Measurements from ENCODE around the gene SIAE.

The SIAE gene

GRCh38 chr11:124663861-124664260 is 9.7 kb downstream of the SIAE start:
- no peak for DNase-seq (ENCODE audit: low read depth)

DNA sequence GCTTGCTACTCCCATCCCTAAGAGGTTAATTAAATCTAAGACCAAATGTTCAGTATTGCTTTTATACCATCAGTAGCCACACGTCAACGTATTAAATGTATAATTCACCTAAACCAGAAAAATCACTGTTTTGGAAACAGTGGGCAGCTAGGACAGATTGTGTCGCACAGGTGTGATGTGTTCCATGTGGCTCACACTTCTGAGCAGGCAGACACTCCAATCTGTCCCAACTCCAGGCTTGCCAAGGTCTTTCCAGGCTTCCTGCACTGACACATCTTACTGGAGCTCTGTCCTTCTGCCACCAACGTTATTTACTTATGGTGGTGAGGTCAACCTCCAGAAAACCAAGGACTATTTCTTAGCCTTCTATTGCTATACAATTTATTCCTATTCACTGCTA is 11.4 kb downstream of the SIAE start:
- no peak for DNase-seq (ENCODE audit: low read depth)

DNA sequence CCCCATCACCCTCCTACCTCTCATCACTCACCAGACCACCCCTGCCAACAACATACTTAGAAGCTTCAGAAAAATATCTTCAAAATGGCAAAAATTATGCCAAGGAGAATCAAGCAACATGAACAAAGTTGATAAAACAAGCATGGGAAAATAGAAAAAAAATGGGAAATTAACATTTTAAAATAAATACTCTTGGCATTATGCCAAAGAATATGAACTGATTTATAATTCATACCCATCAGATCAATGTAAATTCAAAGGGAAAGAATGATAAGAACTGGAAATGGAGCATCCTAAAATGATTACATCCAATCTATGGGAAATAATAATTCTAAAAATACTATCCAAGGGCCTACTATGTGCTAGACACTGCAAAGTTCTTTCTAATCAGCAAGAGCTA is 12.0 kb downstream of the SIAE start:
- no peak for DNase-seq (ENCODE audit: low read depth)

GRCh38 chr11:124658986-124659385 is 14.6 kb downstream of the SIAE start:
- no peak for DNase-seq (ENCODE audit: low read depth)

GRCh38 chr11:124658501-124658900 is 15.0 kb downstream of the SIAE start:
- DNase-seq (ENCODE audit: low read depth), result no peak

DNA sequence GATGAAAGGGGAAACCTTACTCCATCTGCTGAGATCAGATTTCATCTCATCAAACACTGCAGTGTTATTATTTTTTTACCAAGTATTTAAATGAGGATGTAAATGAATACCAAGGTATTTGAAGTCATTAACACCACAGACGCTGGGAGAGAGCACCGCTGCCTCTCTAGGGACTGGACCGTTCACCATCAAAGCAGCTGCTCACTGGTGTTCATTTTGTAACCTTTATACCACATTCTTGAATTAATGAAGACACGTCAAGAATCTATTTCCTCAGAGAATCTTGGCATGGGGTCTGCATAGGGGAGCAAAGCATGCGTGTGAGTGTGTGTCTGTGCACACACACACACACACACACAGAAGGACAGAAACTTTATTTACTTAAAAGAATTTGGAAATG is 15.6 kb downstream of the SIAE start:
- DNase-seq (ENCODE audit: low read depth), result no peak

DNA sequence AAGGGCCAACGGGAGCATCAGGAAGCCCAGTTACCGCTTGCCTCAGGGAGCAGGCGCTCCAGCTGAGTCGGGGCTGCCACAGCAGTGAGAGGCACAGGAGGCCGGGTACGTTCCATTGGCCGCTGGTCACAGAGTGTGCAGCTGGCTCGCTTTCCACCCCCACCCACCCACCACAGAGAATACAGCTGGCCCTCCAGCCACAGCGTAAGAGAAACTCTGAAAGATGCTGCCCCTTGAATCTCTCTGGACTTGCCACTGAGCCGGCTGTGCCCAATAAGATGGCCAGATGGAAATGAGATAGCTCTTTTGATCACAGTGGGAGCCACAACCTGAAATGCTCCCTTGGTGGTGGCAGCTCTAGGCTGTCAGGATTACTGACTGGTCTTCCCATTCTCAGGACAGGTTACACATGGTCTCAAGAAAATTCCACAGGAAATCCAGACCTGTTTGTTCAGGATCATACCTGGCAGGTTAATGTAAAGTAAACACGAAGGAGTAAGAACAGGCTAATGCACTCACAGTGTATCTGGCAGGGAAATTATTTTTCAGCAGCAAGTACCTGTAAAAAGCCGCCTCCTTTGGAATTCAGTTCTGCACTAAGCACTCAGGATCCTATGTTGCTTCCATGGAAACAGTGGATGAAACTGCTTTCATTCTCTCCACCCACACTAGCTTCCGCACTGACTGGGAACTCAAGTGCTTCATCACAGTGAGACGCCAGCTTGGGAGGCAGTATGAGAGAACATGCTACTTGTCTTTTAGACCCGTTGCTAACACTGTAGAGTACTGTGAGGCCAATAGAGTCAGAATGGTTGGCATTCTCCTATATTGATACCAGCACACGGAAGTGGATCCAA is 16.5 kb downstream of the SIAE start:
- no peak for DNase-seq (ENCODE audit: low read depth)

- DNase-seq (ENCODE audit: low read depth), result no peak
Observed at GRCh38 chr11:124648610-124649009, 24.9 kb downstream of the SIAE start.

DNA sequence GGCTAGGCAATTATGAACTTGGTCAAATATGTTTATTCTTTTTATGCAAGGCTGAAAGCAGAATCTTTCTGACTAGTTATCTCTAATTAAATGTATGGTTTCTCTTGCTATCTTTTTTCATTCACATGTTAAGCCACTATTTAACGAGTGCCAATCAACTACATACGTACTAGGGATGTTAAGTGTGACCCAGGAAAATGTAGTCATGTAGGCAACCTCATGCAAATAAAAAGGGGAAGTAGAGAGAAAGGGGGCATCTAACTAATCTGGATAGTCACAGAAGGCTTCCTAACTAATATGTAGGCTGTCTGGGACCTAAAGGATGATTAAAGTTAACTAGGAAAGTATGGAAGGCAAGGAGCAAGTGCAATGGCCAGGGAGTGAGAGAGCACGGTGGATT is 27.4 kb downstream of the SIAE start:
- DNase-seq (ENCODE audit: low read depth), result no peak

DNA sequence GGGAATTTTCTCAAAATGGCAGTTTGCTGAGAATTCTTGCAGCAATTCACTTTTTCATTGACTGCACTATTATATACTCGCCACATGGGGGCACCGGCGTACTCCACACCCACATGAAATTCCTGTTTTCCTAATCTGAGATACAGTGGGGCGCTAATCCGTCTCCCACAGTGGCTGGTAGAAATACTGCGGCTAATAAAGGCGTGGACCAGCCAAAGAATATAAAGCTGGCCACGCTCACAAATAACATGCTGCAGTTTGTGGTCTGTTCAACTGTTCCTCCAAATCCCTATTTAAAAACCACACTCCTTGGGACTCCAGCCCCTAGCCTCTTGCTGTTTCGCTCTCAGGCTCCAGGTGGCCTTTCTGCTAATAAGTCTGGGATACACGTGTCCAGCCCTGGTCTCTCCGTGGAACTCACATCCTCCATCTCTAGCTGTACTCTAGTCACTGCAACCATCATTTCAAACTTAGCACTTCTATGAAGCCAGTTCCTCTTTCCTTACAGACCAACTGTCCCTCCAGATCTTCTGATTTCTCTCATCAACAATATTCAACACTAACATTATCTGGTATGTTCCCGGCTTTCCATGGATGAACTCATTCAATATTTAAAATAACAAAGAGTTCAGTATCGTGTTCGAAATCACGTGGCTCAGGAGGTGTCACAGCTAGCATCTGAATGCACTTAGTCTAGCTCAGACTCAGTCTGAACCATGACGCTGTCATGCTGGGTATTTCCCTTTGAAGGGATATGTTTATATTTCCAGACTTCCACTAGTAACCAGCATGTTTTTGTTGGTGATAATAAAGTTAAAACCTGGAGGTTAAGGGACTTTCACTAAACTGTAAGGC is 28.9 kb downstream of the SIAE start:
- peak; percentile 68 for DNase-seq (ENCODE audit: low read depth)

DNA sequence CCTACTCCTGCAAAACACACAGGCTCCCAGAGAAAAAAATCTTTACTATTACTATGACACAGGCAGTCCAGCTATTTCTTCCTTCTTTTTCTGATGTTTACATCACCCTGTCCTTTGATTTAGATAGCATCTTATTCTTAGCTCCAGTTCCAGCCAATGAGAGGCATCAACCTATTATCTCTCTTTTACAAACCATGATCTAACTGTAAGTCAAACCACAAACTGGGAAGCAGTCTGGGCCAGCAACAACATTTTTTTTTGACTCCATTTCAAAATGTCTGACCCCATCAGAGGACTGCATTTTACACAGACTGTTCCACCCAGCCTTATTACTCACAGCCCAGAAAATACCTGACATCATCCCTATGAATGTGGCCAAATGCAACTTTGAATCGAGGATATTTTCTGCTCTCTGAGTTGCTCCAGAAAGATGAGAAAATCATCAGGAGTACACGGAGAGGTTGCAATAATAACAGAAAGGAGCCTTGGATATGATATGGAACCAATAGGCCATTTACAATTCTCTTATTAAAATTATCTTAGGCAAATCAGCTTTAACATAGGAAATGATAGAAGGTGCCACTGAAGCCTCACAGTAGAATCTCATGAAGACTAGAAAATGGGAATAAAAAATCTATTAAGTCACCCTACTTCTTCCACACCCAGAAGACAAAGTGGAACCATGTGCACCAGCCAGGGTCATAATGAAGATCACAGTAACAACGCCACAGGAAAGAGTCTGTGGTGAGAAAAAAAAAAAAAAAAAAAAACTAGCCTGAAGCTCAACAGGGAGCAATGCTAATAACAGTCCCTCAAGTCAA is 29.7 kb downstream of the SIAE start:
- DNase-seq (ENCODE audit: low read depth), result peak; percentile 58

- DNase-seq (ENCODE audit: low read depth), result no peak
Observed at GRCh38 chr11:124643042-124643604, 30.4 kb downstream of the SIAE start.

GRCh38 chr11:124642628-124643027 is 30.9 kb downstream of the SIAE start:
- DNase-seq (ENCODE audit: low read depth), result no peak

DNA sequence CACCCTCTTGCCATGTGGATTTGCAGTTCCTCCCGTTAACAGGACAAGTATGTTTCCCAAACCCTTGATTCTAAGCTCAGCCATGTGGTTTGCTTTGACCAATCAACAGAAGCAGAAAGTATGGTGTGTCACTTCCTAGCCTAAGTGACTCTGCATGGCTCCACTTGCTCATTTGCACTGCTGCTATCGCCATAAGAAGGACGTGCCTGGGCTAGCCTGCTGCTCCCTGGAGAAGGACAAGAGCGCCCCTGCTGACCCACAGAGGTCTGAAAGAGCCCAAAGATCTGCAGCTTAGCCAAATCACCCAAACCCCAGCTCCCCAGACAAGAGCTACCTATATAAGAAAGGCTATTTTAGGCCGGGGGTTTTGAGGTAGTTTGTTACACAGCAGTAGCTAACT is 32.9 kb downstream of the SIAE start:
- DNase-seq (ENCODE audit: low read depth), result no peak

- no peak for DNase-seq (ENCODE audit: low read depth)
Observed at GRCh38 chr11:124639186-124639585, 34.4 kb downstream of the SIAE start.

- DNase-seq (ENCODE audit: low read depth), result no peak
Observed at GRCh38 chr11:124638500-124638899, 35.0 kb downstream of the SIAE start.

- DNase-seq (ENCODE audit: low read depth), result no peak
Observed at GRCh38 chr11:124635932-124636331, 37.6 kb downstream of the SIAE start.

DNA sequence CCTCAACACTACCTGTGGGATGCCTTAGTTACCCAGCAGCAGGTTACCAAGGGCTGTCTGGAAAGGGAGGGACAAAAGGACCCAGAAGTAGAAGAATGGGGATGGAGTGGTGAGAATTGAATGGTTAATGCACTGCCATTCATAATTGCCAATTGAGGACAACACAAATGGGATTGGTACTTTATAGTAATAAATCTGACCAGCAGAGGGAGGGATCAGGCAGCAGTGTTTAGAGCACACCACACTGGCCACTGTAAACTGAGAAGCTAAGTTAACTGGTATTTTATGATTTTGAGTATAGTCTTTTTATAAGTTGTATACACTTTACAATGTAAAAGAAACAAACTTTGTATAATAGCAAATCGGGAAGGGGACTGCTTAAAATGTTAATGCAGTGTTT is 40.2 kb downstream of the SIAE start:
- DNase-seq (ENCODE audit: low read depth), result no peak

DNA sequence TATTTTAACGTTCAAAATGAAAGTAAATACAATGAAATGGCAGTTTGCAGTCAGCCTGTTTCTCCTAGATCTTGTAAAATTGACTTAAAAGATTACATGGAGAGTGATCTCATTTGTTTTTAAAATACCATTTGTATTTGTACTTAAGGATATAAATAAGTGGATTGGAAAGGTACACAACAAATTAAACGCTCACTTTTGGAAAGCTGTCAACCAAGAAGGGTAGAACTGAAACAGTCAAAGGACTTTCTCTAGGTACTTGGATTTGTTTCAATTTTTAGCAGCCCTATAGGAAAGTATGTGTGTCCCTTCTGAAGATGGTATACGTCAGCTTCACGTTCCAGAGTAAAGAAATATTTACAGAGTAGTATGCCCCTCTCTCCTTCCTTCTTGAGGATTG is 43.6 kb downstream of the SIAE start:
- DNase-seq (ENCODE audit: low read depth), result no peak

DNA sequence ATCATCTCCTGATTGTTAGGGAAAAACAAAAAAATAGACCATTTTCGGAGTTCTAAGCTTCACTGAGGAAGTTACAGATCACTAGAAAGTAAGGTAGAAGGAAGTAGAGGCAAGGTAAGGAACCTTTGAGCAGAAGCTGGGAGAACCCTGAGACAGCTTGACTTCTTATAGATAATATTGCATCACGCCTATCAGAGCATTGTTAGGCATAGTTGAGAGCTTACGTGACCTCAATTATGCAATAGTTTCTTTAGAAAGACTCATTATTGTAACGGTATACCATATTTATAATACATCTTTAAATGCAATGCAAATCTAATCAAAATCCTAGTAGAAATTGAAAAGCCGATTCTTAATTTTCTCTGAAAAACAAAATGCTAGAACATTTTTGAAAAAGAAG is 46.0 kb downstream of the SIAE start:
- DNase-seq (ENCODE audit: low read depth), result no peak

GRCh38 chr11:124625504-124626168 is 47.9 kb downstream of the SIAE start:
- no peak for DNase-seq (ENCODE audit: low read depth)
